GM12892 (cell line): ENCODE results near the gene IL13.

Experiments used
- DNase-seq: peaks from one replicate; pipeline ENCODE4 v3.0.0; 2011; ENCODE audit not compliant: insufficient read length
- FAIRE-seq: peaks from 2 replicates; lab custom pipeline; 2011; peaks lifted over from hg19 to GRCh38; lab: Jason Lieb, UNC
- POLR2A ChIP-seq: IDR thresholded peaks from 2 replicates; pipeline ENCODE4 v1.6.1; 2011; ENCODE audit warnings: low read depth, low read length, control low read depth
- POLR2AphosphoS5 ChIP-seq: IDR thresholded peaks from 2 replicates; pipeline ENCODE4 v1.6.1; 2011; ENCODE audit warnings: low read depth, low read length, control low read depth
- TAF1 ChIP-seq: IDR thresholded peaks from 2 replicates; pipeline ENCODE4 v1.6.1; 2011; ENCODE audit warnings: low read depth, mild to moderate bottlenecking, control low read depth, low read length, borderline replicate concordance

IL13 gene

DNA sequence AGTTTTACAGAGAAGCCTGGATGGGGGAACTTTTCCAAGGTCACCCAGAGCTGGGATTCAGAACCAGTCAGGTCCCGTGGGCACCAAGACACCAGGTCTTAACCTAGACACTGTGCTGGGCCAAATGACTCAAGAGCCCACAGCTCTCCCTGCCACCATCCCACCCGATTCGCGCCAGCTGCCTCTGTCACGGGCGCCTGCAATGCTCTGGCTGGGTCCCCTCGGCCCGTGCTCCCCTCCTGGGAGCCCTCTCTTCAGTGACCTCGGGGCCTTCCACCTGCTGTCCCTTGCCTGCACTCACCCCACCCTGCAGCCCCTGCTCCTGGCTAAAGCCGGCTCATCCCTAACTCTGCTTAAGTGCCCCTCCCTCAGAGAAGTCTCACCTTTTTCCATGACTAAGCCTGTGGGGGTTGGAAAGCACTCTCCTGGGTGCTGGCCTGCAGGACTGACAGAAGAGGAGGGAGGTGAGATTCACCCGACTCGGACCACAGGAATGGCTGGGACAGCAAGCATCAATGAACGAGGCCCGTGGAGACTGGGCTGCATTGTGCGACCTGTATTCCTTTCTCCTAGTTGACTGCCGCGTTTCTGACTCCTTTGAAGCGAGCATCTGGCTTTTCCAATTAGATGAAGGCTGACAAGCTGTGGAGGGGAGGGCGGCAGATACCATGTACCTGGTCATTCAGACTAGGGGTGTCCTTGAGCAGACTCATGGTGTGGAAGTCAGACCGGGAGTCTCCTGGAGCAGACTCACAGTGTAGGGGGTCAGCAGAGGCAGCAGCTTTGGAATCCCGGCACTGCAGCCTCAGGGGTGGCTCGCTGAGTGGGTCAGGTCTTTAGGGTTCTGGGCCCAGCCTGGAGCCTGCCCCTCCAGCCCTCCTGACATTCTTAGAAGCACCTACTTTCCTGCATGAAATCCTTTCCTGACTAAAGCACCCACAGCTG lies 10.1 kb downstream of the IL13 start:
- no peak for DNase-seq
- no peak for FAIRE-seq
- TF ChIP-seq POLR2A (no peak), POLR2AphosphoS5 (no peak), TAF1 (no peak)

DNA sequence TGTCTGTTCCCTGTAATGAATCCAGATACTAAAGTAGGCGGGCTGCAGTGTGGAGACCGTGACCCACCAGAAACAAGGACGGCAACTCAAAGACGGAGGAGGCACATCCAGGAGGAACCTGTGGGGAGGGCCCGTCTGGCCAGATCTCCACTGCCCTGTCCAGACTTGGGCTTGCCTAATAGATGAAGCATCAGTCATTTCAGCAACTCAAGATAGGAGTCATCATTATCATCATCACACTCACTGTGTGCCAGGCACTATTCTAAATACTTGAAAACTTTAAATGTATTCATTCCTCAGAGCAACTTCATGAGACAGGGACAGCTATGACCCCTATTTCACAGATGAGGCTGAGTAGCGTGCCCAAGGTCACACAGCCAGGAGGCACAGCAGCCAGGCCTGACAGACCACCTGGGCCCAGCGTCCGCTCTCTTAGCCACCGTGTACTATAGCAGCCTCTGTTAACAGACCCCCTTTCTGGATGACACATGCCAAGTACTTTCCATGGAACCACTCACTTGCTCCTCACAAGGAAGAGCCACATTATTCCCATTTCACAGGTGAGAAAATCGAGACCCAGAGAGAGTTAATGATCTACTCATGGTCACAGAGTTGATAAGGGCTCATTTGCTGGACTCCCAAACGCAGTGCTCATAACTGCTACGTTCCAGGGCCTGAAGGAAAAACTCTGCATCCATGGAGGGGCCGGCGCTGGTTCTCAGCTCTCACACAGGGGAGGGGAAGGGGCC lies 10.9 kb downstream of the IL13 start:
- DNase-seq (no peak), FAIRE-seq (no peak)
- TF ChIP-seq TAF1 (no peak), POLR2AphosphoS5 (no peak), POLR2A (no peak)

DNA sequence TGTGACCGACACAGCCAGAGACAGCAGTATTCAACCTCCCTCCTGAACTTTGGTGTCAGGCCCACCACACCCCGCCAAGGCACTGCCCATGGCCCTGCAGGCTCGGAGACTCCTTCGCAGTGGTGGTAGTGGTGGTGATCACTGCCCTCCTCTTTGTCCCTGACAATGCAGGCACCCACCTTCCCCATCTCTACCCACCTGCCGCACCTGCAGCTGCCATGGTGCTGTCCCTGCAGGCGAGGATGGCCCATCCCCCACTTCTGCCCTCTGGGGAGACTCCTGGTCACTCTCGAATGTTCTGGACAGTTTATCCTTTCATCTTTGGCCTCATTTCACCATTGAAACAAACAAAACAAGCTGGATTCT lies 11.5 kb downstream of the IL13 start:
- no peak for DNase-seq
- FAIRE-seq, result no peak

DNA sequence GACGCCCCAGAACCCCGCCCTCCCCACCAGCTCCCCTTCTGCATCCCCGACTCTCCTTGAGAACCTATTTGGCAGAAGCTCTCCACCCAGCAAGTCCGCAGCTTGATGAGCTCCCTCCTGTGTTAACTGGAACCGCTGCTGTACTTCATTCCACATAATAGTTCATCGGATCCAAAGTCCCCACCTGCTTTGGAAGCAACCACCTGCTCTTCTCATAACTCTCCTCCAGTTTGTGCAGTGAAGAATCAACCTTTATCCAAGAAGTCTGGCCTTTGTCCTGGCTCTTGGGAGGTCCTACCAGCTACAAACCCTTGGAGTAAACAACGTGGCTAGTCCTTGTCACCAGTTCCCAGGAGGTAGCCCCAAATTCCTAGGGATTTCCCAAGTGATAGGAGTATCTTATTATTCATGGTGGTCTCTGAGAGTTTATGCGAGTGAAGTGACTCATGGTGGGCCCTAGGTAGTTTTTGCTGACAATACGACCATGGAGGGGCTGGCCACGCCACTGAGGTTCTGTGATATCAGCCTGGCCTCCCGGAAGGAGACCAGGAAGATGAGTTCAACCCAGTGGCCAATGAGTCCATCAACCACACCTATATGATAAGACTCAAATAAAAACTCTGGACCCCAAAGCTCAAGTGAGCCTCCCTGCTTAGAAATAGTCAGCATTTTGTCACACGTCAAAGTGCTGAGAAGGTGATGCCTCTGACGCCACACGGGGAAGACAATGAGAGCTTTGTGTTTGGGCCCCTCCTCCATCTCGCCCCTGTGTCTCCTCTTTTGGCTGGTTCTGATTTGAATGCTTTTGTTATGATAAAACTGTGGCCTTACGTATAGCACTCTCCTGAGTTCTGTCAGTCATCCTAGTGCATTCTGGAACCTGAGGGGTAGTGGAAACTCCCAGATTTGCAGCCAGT lies 12.3 kb downstream of the IL13 start:
- FAIRE-seq, result no peak
- no peak for DNase-seq
- TF ChIP-seq TAF1 (no peak), POLR2AphosphoS5 (no peak), POLR2A (no peak)

More for the DNA sequence above, 11.5 kb downstream of the IL13 start:
- no peak for TF ChIP-seq TAF1
- TF ChIP-seq POLR2A, result no peak
- TF ChIP-seq POLR2AphosphoS5, result no peak

DNA sequence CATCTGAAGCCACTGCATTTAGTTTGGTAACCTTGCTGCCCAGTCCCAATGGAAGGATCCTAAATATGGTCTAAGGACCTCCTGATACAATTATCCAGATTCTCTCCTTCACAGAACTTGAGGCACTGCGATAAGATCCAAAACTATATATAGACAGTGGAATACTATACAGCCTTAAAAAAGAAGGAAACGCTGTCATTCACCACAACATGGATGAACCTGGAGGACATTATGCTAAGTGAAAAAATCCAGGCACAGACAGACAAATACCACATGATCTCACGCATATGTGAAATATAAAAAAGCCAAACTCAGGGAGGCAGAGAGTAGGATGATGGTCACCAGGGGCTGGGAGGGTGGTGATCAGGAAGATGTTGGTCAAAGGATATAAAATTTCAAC lies 13.0 kb downstream of the IL13 start:
- TF ChIP-seq POLR2AphosphoS5 (no peak), POLR2A (no peak), TAF1 (no peak)
- FAIRE-seq (no peak), DNase-seq (no peak)

DNA sequence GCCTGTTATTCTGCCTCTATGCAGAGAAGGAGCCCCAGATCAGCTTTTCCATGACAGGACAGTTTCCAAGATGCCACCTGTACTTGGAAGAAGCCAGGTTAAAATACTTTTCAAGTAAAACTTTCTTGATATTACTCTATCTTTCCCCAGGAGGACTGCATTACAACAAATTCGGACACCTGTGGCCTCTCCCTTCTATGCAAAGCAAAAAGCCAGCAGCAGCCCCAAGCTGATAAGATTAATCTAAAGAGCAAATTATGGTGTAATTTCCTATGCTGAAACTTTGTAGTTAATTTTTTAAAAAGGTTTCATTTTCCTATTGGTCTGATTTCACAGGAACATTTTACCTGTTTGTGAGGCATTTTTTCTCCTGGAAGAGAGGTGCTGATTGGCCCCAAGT lies 15.5 kb downstream of the IL13 start:
- DNase-seq (no peak), FAIRE-seq (no peak)
- TF ChIP-seq POLR2AphosphoS5 (no peak), POLR2A (no peak), TAF1 (no peak)

DNA sequence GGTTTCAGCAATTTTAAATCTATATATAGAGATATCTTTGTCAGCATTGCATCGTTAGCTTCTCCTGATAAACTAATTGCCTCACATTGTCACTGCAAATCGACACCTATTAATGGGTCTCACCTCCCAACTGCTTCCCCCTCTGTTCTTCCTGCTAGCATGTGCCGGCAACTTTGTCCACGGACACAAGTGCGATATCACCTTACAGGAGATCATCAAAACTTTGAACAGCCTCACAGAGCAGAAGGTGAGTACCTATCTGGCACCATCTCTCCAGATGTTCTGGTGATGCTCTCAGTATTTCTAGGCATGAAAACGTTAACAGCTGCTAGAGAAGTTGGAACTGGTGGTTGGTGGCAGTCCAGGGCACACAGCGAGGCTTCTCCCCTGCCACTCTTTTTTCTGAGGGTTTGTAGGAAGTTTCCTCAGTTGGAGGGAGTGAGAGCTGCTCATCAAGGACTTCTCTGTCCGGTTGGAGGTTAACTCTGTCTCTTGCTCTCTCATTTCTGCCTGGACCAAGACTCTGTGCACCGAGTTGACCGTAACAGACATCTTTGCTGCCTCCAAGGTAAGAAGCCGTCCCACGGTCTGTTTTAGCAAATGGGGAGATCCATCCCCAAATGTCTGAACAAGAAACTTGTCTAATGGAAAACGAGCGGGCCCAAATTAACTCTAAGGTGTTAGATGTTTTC lies 16.1 kb downstream of the IL13 start, which contains the start of gene IL4:
IL4 (plus strand) TSS at position 51 of the 692 bp plus-strand sequence; CDS start at position 113, 62 bp downstream.
- DNase-seq (no peak), FAIRE-seq (peak; percentile 5)
- TF ChIP-seq POLR2A (no peak), POLR2AphosphoS5 (no peak), TAF1 (no peak)

DNA sequence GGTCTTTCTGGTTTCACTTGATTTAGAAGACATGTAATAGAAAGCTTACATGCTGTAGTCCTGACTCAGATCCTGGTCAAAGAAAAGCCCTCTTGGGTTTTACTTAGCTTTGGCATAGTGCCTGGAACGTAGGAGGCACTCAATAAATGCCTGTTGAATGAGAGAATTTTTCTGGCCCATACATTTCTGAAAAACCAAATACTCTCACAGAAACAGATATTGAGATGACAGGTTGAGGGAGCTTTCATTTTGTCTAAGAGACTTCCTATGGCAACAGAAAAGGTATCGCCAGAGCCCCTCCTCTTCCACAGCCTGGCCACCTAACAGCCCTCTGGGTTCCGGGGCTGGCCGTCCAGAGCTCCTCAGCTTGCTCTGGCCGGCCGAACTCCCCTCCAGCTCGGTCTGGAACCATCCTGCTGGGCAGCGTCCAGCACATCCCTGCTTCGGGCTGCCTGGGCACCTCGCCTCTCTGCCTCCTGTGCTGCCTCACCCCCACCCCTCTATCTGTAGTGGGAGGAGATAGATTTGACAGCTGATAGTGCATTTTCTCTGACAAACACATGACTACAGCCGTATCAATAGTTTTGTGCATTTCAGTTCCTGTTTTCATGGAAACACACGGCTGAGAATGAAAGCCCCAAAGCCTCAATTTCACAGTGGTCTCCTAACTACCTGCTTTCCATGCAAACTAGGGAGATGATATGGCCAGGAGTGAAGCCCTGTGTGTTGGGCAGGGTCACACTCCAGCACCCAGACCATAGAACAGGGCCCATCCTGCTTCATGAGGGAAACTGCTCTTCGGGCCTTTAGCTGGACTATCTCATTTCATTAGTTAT lies 16.9 kb downstream of the IL13 start:
- peak; percentile 94 for FAIRE-seq
- peak; percentile 65 for DNase-seq

DNA sequence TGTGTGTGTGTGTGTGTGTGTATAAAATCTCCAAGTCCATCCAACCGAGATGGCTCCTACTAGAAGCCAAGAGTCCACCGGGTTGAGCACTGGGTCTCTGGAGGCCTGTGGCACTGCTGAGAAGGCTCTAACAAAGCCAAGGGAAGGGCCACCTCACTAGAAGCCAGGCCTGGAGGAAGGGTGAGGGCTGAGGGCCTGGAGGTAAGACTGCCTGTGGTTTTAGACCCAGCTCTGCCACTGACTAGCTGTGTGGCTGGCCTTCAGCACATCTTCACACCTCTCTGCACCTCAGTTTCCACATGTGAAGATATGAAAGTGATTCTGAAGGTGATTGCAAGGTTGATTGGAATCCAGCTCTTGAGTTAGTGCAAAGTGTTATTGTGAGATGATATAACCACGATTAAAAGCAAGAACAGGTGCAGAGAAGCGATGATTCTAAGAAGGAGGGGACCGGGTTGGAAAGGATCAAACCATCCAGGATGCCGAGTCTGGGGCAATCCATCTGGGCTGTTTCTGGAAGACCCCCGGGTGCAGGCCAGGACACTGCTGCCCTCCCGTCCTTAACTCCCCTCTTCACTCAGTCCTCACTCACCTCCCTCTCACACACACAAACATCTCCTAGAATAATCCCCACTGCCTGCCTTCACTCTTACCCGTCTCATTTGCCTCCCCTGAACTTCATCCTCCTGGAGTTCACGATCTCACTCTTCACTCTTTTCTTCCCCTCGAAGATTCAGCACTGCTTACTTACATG lies 18.1 kb downstream of the IL13 start:
- no peak for TF ChIP-seq POLR2AphosphoS5
- no peak for TF ChIP-seq TAF1
- no peak for TF ChIP-seq POLR2A
- peak; percentile 33 for FAIRE-seq
- DNase-seq, result no peak

More for the DNA sequence above, 16.9 kb downstream of the IL13 start:
- TF ChIP-seq POLR2AphosphoS5 (no peak; the same call in 1 of the 2 replicates), POLR2A (peak; percentile 40; the same call in 1 of the 2 replicates)
